Measurements from ENCODE around the gene SLMAP. TPM values are rescaled to one million over a fixed set of nuclear protein-coding genes. Genes with fewer than 3 reads are reported as not detected.

SLMAP gene
- total and polyA plus RNA-seq, 2 experiments from 2014 or later, result 32.1 to 73.0 TPM

DNA sequence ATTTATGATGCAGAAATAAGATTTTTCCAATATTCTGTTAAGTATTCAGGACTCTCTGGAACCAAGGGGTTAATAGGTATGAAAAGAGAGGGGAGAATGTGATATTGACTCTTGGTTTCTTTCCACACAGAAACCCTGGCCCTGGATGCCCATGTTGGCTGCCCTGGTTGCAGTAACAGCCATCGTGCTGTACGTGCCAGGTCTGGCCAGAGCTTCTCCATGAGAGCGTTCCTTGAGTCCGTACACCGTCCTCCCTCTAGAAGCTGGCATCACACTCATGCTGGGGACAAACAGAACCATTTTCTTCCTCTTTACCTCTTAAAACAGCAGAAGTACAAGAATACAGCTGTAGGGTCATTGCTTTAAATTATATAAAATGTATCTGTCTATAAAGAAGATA lies 171.1 kb downstream of the SLMAP start:
- Histone ChIP-seq H3K36me3 (ENCODE audit: insufficient read depth) (peaks cover 8% of the 10 kb centered on the region), H3K4me3 (no peak overlapping the region), H2AFZ (no peak overlapping the region), H3K27me3 (ENCODE audit: insufficient read depth) (no peaks in the 10 kb centered on the region), H3K9me2 (ENCODE audit: insufficient read depth) (no peaks in the 10 kb centered on the region; the same call in 1 of the 2 replicates), H3K4me2 (no peak overlapping the region), H4K20me1 (replicated peaks; ENCODE audit: insufficient read depth) (peaks cover 5% of the 10 kb centered on the region; the same call in 1 of the 2 replicates), H3K27ac (ENCODE audit: low read depth) (no peak overlapping the region), H3K4me1 (ENCODE audit: insufficient read depth) (no peaks in the 10 kb centered on the region), H3F3A (replicated peaks; ENCODE audit: low read depth) (no peaks in the 10 kb centered on the region), H3K79me2 (replicated peaks; ENCODE audit: insufficient read depth) (no peaks in the 10 kb centered on the region)
- no peak overlapping the region for H3K27ac Mint-ChIP-seq
- H3K9me3 Mint-ChIP-seq, result no peaks in the 10 kb centered on the region
- DNase-seq (ENCODE audit: low spot score) (no peak), ATAC-seq (no peak)
- H3K27me3 Mint-ChIP-seq (ENCODE audit: insufficient read depth, low read depth, poor library complexity), result no peaks in the 10 kb centered on the region
- H3K36me3 Mint-ChIP-seq (ENCODE audit: low read depth), result peaks cover 5% of the 10 kb centered on the region
- H3K4me3 Mint-ChIP-seq, result no peak overlapping the region
- TF ChIP-seq, protein P1, sequence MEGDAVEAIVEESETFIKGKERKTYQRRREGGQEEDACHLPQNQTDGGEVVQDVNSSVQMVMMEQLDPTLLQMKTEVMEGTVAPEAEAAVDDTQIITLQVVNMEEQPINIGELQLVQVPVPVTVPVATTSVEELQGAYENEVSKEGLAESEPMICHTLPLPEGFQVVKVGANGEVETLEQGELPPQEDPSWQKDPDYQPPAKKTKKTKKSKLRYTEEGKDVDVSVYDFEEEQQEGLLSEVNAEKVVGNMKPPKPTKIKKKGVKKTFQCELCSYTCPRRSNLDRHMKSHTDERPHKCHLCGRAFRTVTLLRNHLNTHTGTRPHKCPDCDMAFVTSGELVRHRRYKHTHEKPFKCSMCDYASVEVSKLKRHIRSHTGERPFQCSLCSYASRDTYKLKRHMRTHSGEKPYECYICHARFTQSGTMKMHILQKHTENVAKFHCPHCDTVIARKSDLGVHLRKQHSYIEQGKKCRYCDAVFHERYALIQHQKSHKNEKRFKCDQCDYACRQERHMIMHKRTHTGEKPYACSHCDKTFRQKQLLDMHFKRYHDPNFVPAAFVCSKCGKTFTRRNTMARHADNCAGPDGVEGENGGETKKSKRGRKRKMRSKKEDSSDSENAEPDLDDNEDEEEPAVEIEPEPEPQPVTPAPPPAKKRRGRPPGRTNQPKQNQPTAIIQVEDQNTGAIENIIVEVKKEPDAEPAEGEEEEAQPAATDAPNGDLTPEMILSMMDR (conservative IDR thresholded peaks at IDR 0.05; ENCODE audit: low read depth in 2 of 2), result no peak
- TF ChIP-seq, protein P2, sequence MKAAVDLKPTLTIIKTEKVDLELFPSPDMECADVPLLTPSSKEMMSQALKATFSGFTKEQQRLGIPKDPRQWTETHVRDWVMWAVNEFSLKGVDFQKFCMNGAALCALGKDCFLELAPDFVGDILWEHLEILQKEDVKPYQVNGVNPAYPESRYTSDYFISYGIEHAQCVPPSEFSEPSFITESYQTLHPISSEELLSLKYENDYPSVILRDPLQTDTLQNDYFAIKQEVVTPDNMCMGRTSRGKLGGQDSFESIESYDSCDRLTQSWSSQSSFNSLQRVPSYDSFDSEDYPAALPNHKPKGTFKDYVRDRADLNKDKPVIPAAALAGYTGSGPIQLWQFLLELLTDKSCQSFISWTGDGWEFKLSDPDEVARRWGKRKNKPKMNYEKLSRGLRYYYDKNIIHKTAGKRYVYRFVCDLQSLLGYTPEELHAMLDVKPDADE (IDR thresholded peaks at IDR 0.05), result no peak
- TF ChIP-seq, protein P3, sequence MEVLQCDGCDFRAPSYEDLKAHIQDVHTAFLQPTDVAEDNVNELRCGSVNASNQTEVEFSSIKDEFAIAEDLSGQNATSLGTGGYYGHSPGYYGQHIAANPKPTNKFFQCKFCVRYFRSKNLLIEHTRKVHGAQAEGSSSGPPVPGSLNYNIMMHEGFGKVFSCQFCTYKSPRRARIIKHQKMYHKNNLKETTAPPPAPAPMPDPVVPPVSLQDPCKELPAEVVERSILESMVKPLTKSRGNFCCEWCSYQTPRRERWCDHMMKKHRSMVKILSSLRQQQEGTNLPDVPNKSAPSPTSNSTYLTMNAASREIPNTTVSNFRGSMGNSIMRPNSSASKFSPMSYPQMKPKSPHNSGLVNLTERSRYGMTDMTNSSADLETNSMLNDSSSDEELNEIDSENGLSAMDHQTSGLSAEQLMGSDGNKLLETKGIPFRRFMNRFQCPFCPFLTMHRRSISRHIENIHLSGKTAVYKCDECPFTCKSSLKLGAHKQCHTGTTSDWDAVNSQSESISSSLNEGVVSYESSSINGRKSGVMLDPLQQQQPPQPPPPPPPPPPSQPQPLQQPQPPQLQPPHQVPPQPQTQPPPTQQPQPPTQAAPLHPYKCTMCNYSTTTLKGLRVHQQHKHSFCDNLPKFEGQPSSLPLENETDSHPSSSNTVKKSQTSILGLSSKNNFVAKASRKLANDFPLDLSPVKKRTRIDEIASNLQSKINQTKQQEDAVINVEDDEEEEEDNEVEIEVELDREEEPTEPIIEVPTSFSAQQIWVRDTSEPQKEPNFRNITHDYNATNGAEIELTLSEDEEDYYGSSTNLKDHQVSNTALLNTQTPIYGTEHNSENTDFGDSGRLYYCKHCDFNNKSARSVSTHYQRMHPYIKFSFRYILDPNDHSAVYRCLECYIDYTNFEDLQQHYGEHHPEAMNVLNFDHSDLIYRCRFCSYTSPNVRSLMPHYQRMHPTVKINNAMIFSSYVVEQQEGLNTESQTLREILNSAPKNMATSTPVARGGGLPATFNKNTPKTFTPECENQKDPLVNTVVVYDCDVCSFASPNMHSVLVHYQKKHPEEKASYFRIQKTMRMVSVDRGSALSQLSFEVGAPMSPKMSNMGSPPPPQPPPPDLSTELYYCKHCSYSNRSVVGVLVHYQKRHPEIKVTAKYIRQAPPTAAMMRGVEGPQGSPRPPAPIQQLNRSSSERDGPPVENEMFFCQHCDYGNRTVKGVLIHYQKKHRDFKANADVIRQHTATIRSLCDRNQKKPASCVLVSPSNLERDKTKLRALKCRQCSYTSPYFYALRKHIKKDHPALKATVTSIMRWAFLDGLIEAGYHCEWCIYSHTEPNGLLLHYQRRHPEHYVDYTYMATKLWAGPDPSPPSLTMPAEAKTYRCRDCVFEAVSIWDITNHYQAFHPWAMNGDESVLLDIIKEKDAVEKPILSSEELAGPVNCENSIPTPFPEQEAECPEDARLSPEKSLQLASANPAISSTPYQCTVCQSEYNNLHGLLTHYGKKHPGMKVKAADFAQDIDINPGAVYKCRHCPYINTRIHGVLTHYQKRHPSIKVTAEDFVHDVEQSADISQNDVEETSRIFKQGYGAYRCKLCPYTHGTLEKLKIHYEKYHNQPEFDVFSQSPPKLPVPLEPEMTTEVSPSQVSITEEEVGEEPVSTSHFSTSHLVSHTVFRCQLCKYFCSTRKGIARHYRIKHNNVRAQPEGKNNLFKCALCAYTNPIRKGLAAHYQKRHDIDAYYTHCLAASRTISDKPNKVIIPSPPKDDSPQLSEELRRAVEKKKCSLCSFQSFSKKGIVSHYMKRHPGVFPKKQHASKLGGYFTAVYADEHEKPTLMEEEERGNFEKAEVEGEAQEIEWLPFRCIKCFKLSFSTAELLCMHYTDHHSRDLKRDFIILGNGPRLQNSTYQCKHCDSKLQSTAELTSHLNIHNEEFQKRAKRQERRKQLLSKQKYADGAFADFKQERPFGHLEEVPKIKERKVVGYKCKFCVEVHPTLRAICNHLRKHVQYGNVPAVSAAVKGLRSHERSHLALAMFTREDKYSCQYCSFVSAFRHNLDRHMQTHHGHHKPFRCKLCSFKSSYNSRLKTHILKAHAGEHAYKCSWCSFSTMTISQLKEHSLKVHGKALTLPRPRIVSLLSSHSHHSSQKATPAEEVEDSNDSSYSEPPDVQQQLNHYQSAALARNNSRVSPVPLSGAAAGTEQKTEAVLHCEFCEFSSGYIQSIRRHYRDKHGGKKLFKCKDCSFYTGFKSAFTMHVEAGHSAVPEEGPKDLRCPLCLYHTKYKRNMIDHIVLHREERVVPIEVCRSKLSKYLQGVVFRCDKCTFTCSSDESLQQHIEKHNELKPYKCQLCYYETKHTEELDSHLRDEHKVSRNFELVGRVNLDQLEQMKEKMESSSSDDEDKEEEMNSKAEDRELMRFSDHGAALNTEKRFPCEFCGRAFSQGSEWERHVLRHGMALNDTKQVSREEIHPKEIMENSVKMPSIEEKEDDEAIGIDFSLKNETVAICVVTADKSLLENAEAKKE (CRISPR knock-in tag; IDR thresholded peaks at IDR 0.05), result no peak
- TF ChIP-seq ZNF331 (CRISPR knock-in tag; IDR thresholded peaks at IDR 0.05; ENCODE audit: low read depth), result no peak
- no peak for TF ChIP-seq POLR2AphosphoS5 (IDR thresholded peaks at IDR 0.05; ENCODE audit: low read depth)
- TF ChIP-seq, protein P4, sequence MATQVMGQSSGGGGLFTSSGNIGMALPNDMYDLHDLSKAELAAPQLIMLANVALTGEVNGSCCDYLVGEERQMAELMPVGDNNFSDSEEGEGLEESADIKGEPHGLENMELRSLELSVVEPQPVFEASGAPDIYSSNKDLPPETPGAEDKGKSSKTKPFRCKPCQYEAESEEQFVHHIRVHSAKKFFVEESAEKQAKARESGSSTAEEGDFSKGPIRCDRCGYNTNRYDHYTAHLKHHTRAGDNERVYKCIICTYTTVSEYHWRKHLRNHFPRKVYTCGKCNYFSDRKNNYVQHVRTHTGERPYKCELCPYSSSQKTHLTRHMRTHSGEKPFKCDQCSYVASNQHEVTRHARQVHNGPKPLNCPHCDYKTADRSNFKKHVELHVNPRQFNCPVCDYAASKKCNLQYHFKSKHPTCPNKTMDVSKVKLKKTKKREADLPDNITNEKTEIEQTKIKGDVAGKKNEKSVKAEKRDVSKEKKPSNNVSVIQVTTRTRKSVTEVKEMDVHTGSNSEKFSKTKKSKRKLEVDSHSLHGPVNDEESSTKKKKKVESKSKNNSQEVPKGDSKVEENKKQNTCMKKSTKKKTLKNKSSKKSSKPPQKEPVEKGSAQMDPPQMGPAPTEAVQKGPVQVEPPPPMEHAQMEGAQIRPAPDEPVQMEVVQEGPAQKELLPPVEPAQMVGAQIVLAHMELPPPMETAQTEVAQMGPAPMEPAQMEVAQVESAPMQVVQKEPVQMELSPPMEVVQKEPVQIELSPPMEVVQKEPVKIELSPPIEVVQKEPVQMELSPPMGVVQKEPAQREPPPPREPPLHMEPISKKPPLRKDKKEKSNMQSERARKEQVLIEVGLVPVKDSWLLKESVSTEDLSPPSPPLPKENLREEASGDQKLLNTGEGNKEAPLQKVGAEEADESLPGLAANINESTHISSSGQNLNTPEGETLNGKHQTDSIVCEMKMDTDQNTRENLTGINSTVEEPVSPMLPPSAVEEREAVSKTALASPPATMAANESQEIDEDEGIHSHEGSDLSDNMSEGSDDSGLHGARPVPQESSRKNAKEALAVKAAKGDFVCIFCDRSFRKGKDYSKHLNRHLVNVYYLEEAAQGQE (IDR thresholded peaks at IDR 0.05; ENCODE audit: unreplicated experiment), result no peak
- TF ChIP-seq NANOG (IDR thresholded peaks at IDR 0.05; ENCODE audit: borderline replicate concordance), result no peak
- TF ChIP-seq ZNF114 (CRISPR knock-in tag; IDR thresholded peaks at IDR 0.05), result no peak
- TF ChIP-seq STAT1 (IDR thresholded peaks at IDR 0.05; ENCODE audit: unreplicated experiment), result no peak
- TF ChIP-seq CREB1 (CRISPR knock-in tag; IDR thresholded peaks at IDR 0.05; ENCODE audit: low read depth), result no peak
- no peak for TF ChIP-seq EZH2phosphoT487 (IDR thresholded peaks at IDR 0.05; ENCODE audit: unreplicated experiment)
- no peak for TF ChIP-seq EZH2 (IDR thresholded peaks at IDR 0.05; ENCODE audit: low read depth, unreplicated experiment)
- no peak for TF ChIP-seq JUNB (IDR thresholded peaks at IDR 0.05; ENCODE audit: unreplicated experiment)
- no peaks in the 10 kb centered on the region for H3K4me1 Mint-ChIP-seq
